Osteoblast (primary cell): ENCODE measurements around the gene WTAP. TPM values are rescaled to one million over a fixed set of nuclear protein-coding genes. Genes with fewer than 3 reads are reported as not detected.

Experiments used
- DNase-seq: peaks from one replicate; pipeline ENCODE4 v3.0.0; 2011; ENCODE audit warnings: low spot score, mixed read lengths; ENCODE audit not compliant: insufficient read length; ENCODE audit errors: missing footprints
- H2AFZ ChIP-seq: 2 replicates; pipeline ENCODE4 v1.6.0; 2011; ENCODE audit warnings: mild to moderate bottlenecking, low read length
- H3K27ac ChIP-seq: 2 replicates; pipeline ENCODE4 v1.5.1; 2011; ENCODE audit warnings: mild to moderate bottlenecking, low read depth, low read length, moderate library complexity
- H3K27me3 ChIP-seq: 2 replicates; pipeline ENCODE4 v1.6.0; 2012; ENCODE audit warnings: mild to moderate bottlenecking, control low read depth, inconsistent platforms, low read length, moderate library complexity; ENCODE audit not compliant: insufficient read depth
- H3K36me3 ChIP-seq: 2 replicates; pipeline ENCODE4 v1.5.1; 2011; ENCODE audit warnings: mild to moderate bottlenecking, low read length, control low read depth, moderate library complexity; ENCODE audit not compliant: insufficient read depth
- H3K4me1 ChIP-seq: 2 replicates; pipeline ENCODE4 v1.5.1; 2011; ENCODE audit warnings: mild to moderate bottlenecking, low read length, control low read depth, moderate library complexity; ENCODE audit not compliant: insufficient read depth
- H3K4me2 ChIP-seq: 2 replicates; pipeline ENCODE4 v1.6.0; 2011; ENCODE audit warnings: mild to moderate bottlenecking, low read length; ENCODE audit not compliant: insufficient read depth
- H3K4me3 ChIP-seq: fragments of 200-600 bp; sonication (generic); 3 replicates; pipeline ENCODE4 v1.5.1; 2012; ENCODE audit warnings: mild to moderate bottlenecking, low read length, inconsistent platforms; ENCODE audit not compliant: insufficient read depth
- H3K79me2 ChIP-seq: 2 replicates; pipeline ENCODE4 v1.6.0; 2012; ENCODE audit warnings: mild to moderate bottlenecking, low read length, control low read depth, inconsistent platforms; ENCODE audit not compliant: insufficient read depth
- H3K9me3 ChIP-seq: 2 replicates; pipeline ENCODE4 v1.5.1; 2011; ENCODE audit warnings: low read depth, low read length, control low read depth
- H4K20me1 ChIP-seq: 2 replicates; pipeline ENCODE4 v1.6.0; 2012; ENCODE audit warnings: mild to moderate bottlenecking, low read length, control low read depth; ENCODE audit not compliant: insufficient read depth
- total RNA-seq: library from RNA; depleted of rRNA; stranded (reverse); fragments of >200 nt; gene quantifications from 2 replicates; pipeline ENCODE4 v1.2.3, GENCODE V29; 2012
- TF ChIP-seq, protein P1 (sequence below): IDR thresholded peaks from 2 replicates; pipeline ENCODE4 v1.5.1; 2011; ENCODE audit warnings: mild to moderate bottlenecking, low read depth, low read length, moderate library complexity; ENCODE audit errors: extremely low read depth

Gene WTAP
- total RNA-seq, 1 donor, result 119 TPM

DNA sequence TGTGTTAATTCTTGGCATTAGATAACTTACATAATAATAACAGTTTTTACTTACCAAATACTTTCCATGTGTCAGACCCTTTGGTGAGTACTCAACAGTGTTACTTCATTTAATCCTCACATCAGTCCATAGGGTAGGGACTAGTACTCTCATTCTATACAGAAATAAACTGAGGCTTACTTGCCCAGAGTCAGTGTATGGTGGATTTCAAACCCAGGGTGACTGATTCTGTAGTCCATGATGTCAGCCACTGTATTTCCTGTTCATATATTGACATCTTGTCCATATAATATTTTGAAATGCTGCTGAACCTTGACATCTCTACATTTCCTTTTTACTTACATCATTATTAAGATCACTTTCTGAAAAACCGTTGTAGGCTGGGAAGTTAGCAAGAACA lies 70.2 kb downstream of the WTAP start:
- Histone ChIP-seq H3K79me2 (peaks cover 16% of the 10 kb centered on the region), H3K4me3 (no peak overlapping the region), H3K4me1 (no peaks in the 10 kb centered on the region), H3K9me3 (no peaks in the 10 kb centered on the region), H3K36me3 (peaks cover 40% of the 10 kb centered on the region), H3K27me3 (no peaks in the 10 kb centered on the region), H4K20me1 (no peaks in the 10 kb centered on the region), H3K27ac (no peak overlapping the region), H3K4me2 (no peak overlapping the region), H2AFZ (no peak overlapping the region)
- TF ChIP-seq, protein P1, sequence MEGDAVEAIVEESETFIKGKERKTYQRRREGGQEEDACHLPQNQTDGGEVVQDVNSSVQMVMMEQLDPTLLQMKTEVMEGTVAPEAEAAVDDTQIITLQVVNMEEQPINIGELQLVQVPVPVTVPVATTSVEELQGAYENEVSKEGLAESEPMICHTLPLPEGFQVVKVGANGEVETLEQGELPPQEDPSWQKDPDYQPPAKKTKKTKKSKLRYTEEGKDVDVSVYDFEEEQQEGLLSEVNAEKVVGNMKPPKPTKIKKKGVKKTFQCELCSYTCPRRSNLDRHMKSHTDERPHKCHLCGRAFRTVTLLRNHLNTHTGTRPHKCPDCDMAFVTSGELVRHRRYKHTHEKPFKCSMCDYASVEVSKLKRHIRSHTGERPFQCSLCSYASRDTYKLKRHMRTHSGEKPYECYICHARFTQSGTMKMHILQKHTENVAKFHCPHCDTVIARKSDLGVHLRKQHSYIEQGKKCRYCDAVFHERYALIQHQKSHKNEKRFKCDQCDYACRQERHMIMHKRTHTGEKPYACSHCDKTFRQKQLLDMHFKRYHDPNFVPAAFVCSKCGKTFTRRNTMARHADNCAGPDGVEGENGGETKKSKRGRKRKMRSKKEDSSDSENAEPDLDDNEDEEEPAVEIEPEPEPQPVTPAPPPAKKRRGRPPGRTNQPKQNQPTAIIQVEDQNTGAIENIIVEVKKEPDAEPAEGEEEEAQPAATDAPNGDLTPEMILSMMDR, result no peak
- DNase-seq, result no peak

DNA sequence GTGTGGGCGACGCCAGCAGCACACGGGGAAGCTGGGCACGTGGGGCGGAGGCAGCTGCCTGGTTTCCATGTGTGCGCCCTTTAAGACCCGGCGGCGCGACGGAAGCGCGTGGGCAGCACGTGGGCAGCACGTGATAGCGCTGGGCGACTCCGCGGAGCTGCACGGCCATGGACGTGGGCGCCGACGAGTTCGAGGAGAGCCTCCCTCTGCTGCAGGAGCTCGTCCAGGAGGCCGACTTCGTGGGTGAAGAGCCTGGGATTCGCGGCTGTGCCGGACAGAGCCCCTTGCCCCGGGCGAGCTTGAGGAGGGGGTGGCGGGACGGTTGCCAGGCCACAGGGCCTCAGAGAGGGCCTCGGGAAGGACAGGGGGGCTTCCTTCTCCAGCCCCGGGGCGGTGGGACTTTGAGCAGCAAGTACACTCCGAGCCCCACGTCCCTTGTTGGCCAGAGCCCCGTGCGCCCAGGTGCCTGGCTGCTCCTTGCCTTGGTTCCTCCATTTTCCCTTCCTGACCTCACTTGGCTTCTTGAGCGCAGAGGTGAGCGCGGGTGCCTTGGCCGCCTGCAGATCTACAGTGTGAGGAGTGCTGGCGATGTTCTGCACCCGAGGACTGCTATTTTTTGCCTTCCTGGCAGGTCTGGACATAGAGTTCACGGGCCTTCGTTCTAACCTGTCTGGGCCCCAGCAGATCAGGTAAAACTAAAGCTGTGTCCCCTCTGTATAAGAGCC lies 73.0 kb downstream of the WTAP start, which contains the start of gene PNLDC1:
TSS of gene PNLDC1 (plus strand) at position 136 of the 725 bp plus-strand sequence. CDS start at position 168, 32 bp downstream.
- H2AFZ ChIP-seq, result no peak within 1 kb of the TSS
- H3K79me2 ChIP-seq, result peaks cover 4% of the 10 kb centered on the region
- H3K27ac ChIP-seq, result no peak within 1 kb of the TSS
- no peaks in the 10 kb centered on the region for H3K9me3 ChIP-seq
- no peak for DNase-seq
- H3K4me1 ChIP-seq, result no peaks in the 10 kb centered on the region
- H3K27me3 ChIP-seq, result no peaks in the 10 kb centered on the region
- H3K4me2 ChIP-seq, result no peak within 1 kb of the TSS
- H4K20me1 ChIP-seq, result no peaks in the 10 kb centered on the region
- TF ChIP-seq, protein P1, result no peak
- H3K4me3 ChIP-seq, result no peak within 1 kb of the TSS
- H3K36me3 ChIP-seq, result peaks cover 29% of the 10 kb centered on the region

DNA sequence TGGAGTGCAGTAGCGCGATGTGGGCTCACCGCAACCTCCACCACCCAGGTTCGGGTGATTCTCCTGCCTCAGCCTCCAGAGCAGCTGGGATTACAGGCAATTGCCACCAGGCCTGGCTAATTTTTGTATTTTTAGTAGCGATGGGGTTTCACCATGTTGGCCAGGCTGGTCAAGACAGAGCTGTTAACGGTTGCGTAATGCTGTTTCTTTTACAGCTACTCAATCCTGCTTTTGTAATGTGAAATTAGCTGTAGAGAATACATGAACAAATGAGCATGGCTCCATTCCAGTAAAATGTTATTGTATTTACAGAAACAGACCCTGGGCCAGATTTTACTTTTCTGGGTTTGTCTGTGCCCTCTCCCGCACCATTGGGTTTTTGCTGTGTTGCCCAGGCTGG lies 74.6 kb downstream of the WTAP start:
- TF ChIP-seq, protein P1, result no peak
- Histone ChIP-seq H2AFZ (no peak overlapping the region), H3K27me3 (no peaks in the 10 kb centered on the region), H3K4me1 (no peaks in the 10 kb centered on the region), H3K9me3 (no peaks in the 10 kb centered on the region), H3K36me3 (peaks cover 24% of the 10 kb centered on the region), H3K79me2 (no peaks in the 10 kb centered on the region), H3K27ac (no peak overlapping the region), H4K20me1 (no peaks in the 10 kb centered on the region), H3K4me2 (no peak overlapping the region), H3K4me3 (no peak overlapping the region)
- DNase-seq, result no peak

DNA sequence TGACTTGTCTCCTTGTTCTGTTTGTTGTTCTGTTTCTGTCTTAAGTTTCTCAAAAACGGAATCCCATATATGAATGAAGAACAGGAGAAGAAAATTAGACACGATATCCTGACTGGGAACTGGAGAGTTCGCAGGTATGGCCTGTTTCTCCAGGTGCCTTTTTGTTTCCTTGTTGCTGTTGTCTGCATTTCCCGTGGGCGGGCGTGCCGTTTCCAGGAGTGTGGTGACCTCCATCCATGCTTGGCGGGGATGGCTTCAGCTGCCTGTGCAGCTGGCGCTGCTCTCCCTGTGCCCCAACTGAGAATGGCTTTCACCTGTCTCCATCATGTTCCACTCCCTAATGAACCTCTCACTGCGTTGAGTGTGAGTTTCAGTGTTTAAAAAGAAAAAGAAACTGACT lies 77.2 kb downstream of the WTAP start:
- TF ChIP-seq, protein P1, result no peak
- no peaks in the 10 kb centered on the region for H3K4me1 ChIP-seq
- no peaks in the 10 kb centered on the region for H3K36me3 ChIP-seq
- H3K27me3 ChIP-seq, result no peaks in the 10 kb centered on the region
- H3K9me3 ChIP-seq, result no peaks in the 10 kb centered on the region
- no peak overlapping the region for H3K27ac ChIP-seq
- no peaks in the 10 kb centered on the region for H4K20me1 ChIP-seq
- H3K4me3 ChIP-seq, result no peak overlapping the region
- DNase-seq, result no peak
- no peak overlapping the region for H2AFZ ChIP-seq
- no peak overlapping the region for H3K4me2 ChIP-seq
- no peaks in the 10 kb centered on the region for H3K79me2 ChIP-seq
